T-helper 1 cell (primary cell): Measurements from ENCODE around the gene SIK2.
"Not testable (repeated sequence)": the region's sequence is repeated elsewhere in the genome, so short reads cannot be mapped to it uniquely, and the experiment has no call there.

Experiments used
- DNase-seq, 5 donors: peaks; one replicate each; pipeline ENCODE4 v3.0.0-alpha.2; 2012 to 2020

Gene SIK2

DNA sequence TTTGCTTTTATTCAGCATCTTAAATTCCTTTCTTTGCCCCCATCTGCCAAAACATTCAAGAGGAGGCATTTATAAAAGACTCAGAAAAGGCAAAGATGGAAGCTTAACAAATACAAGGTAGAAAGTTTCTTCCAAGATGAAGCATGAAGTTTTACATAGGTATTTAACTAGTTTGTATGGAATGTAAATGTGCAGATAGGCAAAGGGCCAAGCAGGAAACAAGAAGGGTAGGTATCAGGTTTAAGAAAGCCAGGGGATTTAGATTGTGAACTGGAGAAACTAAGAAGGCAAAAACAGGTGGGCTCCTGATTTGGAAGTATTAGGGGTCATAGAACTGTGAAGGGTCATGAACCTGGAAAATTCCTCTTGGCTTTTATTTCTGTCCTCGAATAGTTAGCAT, 101.3 kb downstream of the SIK2 start:
- DNase-seq: no peak

DNA sequence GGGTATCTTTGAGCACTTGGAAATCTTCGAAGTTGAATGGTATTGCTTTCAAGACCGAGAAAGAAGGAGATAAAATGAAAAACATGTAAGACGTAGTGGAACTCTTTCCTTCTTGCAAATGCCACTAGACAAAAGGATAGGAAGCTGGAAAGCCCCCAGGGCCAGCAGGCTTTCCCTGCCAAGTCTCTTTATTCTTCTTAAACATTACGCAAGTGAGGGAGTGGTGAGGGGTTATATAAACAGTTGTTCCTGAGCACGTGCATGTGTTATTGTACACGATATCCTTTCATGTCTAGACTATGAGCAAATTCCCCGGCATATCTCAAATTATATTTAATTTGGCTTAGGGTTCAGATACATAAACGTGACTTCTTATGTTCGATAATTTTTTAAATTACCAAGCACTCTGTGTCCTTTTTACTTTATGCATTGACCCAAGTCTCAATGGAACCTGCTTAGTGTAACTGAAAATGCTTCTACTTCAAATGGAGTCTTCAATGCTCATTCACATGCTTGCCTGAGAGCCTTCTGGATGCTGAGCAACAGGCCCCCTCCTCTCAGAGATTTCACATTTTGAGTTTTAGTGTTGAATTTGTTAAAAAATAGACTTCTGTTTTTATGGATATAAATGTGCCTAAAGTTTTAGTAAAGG, 104.9 kb downstream of the SIK2 start:
- no peak for DNase-seq

DNA sequence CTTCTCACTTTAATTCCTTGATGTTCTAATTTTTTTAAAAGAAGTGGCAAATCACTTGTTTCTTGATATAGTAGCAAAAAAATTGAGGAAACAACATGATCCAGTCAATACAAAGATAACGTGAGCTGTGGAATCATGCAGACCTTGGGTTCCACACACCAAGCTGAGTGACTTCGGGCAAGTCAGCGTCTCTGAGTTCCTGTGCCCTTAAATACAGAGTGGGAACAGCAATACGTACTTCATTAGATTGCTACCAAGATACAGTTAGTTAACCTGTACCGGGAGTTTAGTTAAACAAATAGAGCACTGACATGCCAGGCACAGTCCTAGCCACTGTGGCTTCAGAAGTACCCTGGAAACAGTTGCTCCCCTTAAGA, 105.4 kb downstream of the SIK2 start:
- DNase-seq: no peak

DNA sequence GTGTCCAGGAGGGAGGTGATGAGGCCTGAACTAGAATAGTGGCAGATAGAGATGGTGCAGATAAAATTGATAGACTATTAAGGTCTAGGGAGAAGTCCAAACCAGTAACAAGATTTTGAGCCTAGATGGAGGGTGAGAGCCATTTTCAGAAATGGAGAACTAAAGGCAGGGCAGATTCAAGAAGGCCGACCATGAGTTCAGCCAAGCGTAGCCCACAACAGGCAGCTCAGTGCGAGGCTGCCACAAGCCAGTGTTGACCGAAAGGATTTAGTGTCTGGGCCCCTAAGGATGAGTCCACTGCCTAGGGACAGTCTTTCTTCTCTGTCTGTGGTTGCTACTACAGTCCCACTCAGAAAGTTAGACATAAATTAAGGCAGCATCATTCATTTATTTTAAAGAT, 112.3 kb downstream of the SIK2 start:
- no peak for DNase-seq

DNA sequence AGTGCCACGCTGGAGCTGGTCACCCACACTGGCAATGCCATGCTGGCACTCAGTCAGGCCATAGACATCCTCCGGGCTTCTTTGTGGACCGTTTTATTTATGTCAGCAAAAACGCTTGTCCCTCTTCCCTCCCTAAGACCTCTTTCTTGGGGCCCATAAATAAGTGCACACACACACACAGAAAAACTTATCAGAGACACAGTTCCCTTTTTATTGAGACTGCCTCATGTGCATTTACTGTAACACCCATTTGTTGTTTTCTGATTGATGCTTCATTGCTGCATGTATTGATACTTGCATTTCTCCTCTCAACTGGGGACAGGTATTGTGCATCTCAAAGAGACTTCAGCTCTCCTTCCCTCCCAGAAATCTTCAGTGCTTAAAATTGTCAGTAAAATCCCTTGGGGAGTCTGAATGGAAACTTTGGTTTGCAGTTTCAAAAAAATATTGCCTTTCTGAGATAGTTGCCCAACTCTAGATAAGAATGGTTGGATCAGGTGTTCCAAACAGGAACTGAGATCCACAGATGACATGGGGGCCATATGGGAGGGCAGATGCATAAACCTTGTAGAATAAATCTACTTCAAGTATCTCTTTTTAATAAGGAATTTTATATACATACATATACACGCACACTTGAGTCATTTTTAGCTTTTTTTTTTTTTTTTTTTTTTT, 113.0 kb downstream of the SIK2 start:
- no peak for DNase-seq

DNA sequence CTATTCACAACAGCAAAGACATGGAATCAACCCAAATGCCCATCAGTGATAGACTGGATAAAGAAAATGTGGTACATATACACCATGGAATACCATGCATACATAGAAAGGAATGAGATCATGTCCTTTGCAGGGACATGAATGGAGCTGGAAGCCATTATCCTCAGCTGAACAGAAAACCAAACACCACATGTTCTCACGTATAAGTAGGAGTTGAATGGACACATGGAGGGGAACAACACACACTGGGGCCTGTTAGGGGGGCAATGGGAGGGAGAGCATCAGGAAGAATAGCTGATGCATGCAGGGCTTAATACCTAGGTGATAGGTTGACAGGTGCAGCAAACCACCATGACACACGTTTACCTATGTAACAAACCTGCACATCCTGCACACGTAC, 115.4 kb downstream of the SIK2 start:
- DNase-seq: not testable (repeated sequence)

DNA sequence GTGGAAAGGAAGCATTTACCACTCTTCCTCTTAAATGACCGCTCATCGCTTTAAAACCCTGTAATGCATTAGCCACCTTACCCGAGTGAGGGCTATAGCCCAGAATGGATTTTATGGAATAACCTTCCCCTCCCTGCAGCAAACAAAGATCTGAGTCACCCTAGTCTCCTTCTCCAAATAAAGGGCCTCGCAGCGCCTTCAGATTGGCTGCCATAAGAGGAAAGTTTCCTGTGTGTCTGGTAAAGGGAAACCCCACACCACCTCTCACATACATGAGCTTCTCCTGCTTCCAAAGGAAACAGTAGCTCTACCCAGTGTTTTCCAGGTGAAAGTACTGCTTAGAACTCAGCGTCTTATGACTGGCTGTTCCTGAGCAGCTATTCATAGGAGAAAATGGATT, 116.2 kb downstream of the SIK2 start:
- DNase-seq: no peak

DNA sequence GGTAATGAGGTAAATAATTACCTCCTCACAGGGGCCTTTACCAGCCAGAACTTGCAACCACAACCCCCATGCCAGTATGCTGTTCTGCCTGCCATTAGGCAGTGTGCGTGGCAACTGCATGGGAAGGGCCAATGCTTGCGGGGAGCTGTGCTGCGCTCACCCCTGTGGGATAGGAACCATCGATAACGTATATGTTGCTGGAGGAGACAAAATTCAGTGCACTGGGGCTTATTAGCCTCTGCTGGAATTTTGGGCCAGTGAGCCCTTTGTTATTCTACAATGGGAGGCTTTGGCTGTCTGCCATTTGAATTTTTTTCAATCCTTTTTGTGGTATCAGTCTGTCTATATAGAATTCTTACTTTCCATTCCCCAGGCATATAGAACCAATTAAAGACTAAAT, 116.6 kb downstream of the SIK2 start:
- no peak for DNase-seq

DNA sequence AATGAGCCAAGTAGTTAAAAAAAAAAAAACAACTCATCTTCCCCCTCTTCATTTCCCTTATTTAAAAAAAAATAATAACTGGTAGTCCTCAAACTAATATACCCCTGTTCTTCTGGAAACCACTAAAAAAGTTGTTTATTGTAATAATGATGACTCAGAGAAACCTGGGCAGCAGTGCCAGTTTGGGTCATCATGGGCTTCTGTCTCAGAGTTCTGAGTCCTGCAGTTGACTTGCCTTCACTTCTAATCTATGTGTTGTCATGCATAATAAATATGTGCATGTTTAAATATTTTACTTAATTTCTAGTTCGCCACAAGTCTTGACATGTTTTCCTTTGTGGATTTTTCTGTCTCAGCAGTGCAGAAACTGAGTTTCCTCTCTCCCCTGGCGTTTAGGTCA, 117.1 kb downstream of the SIK2 start:
- no peak for DNase-seq

DNA sequence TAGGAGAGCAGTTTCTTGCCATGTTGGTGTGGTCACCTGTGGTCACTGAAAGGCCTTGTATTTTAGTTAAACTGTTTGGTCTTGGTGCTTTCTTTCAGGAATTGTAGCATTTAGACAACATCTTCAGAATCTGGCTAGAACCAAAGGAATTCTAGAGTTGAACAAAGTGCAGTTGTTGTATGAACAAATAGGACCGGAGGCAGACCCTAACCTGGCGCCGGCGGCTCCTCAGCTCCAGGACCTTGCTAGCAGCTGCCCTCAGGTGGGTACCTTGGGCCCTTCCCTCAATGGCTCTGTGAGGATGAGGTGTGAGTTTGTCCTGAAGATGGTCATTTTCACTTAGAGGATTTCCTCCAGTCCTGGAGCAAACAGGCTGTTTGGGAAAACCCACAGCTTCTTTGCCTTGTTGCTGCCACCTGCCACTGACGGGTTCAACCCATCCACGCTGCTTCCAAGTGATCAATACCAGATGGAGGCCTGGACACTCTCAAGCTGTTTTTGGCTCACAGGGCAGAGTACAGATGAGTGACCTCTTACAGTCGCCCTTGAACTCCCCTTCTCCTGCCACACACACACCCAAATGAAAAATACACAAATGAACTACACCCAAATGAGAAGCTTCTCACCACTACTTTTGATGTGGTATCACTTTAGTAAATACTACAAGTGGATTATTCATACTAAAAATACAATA, 118.7 kb downstream of the SIK2 start:
- DNase-seq: no peak

DNA sequence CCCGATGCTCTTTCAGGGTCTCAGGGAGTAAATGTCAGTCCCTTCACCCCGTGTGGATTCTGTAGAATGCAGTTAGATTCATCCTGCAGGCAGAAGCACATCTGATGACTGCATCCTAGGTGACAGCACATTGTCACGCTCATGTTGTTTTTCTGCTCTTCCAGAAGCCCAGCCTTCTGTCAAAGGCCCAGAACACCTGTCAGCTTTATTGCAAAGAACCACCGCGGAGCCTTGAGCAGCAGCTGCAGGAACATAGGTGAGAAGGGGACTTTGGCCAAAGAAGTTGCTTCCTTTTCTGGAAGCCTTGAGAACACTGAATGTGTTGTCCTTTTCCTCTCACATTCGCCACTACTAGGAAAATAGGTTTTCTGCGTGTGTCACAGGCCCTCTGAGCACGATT, 120.3 kb downstream of the SIK2 start:
- no peak for DNase-seq

DNA sequence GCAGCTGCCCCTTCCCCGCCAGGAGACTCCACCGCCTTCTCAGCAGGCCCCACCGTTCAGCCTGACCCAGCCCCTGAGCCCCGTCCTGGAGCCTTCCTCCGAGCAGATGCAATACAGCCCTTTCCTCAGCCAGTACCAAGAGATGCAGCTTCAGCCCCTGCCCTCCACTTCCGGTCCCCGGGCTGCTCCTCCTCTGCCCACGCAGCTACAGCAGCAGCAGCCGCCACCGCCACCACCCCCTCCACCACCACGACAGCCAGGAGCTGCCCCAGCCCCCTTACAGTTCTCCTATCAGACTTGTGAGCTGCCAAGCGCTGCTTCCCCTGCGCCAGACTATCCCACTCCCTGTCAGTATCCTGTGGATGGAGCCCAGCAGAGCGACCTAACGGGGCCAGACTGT, 121.3 kb downstream of the SIK2 start:
- no peak for DNase-seq

DNA sequence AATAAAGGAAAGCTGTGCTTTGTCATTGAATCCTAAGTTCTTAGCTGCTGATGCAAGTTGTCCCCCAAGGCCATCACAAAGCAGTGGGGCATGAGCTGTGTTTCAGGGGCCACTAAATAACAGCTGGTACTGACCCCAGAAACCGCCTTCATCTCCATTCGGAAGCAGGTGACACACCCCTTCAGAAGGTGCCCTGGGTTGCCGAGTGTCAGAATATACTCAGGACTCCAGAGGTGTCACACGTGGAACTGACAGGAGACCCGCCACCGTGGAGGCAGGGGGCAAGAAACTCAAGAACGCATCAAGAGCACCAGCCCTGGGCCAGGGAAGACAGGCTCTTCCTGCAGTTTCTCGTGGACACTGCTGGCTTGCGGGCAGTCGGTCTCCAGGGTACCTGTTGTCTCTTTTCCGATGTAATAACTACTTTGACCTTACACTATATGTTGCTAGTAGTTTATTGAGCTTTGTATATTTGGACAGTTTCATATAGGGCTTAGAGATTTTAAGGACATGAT, 122.4 kb downstream of the SIK2 start:
- DNase-seq: no peak

DNA sequence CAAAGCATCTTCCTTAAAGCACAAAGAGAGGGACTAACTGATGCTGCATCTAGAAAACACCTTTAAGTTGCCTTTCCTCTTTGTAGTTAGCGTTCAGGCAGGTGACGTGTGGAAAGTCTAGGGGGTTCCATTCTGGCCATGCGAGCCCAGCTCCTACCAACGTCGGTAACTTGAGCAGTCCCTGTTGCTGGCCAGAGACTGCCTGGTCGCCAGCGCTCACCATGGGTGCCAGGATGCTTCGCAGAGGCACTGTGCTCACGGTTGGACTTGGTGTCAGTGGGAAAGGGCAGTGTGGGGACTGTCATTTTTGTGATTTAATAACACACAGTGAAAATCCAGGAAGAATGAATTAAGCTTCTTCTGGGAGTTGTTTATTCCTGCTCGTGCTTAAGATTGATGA, 123.4 kb downstream of the SIK2 start:
- DNase-seq: no peak

DNA sequence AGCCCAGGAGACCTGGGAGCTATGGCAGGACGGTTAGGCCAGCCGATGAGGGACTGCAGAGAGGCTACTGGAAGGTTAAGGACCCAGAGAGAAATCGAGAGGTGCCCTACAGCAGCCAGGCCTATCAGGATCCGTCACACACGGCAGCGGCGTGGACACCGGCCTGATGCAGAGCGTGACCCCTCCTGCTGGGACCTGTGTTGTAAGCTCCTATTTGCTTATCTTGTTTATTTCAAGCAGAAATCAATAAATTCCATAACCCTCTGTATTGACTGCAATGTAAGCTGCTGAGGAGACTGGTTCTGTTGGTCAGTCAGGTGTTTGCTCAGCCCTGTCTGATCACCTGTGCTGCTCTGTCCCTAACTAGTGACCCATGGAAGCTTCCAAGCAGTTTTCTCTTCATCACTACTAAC, 124.1 kb downstream of the SIK2 start:
- DNase-seq: no peak

DNA sequence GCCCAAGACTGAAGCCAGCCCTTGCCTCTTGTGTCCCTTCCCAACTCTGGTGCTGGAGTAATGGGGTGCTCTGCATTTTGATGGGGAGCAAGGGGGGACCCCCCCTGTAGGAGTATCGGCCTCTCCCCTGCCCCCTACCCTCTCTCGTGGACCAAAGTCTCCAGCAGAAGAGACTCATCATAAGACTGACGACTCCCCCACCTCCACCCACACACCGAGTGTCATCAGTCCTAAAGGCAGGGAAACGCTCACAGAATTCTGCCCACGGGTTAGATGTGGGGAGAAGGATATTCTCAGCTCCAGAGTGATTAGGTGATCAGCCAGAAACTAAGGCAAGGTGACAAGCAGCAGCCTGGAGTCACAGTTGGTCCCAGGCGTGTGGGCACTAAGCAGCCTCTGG, 125.2 kb downstream of the SIK2 start:
- no peak for DNase-seq

DNA sequence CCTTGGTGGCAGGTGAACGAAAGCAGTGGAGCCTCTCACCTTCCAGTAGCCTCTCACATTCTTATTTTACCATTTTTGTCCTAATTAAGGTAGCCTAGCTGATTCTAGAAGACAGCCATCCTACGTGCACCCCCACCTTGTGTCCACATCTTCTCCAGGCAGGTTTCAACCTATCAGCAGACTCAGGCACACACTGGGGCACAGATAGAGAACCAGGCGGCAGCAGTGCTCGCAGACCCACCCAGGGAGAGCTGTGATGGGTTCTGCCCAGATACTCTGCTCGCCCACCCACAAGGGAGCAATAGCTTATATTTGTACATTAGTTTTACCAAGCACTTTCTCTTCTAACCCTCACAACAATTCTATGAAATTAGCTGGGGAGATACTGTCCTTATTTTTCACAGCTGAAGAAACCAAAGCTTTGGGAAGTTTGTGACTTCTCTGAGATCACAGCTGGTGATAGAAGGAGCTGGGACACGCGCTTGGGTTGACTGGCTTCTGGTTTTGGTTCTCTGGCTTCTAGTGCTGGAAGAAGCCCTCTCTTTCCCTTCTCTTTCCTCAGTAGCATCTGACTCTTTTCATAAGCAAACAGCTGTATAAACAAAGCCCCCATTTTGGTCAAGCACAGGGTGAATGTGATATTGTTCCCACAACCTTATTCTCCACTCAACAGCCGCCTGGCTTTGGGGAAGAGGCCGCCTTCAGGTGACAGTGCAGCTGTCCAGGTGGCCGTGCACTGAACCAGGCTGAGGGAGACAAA, 127.0 kb downstream of the SIK2 start:
- DNase-seq: no peak

DNA sequence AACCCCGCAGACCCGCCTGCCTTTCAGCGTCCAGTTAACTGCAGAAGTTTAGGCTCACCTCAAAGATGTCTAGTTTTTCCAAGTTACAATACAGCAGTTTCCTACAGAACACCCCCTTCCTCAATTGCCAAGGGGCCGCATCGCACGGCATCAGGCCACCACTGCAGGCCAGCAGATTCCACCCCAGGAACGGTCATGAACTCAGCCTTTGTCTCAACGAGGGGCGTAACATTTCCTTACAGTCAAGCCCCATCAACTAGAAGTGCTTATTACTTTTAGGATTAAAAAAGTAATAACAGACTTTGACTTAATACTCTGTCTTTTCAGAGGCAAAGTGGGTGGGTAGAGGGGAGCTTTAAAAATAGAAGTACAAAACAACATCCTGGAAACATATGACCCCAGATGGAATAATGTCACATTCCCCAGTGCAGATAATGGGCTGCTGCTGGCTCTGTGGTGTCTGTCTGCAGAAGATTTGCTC, 127.6 kb downstream of the SIK2 start:
- no peak for DNase-seq

DNA sequence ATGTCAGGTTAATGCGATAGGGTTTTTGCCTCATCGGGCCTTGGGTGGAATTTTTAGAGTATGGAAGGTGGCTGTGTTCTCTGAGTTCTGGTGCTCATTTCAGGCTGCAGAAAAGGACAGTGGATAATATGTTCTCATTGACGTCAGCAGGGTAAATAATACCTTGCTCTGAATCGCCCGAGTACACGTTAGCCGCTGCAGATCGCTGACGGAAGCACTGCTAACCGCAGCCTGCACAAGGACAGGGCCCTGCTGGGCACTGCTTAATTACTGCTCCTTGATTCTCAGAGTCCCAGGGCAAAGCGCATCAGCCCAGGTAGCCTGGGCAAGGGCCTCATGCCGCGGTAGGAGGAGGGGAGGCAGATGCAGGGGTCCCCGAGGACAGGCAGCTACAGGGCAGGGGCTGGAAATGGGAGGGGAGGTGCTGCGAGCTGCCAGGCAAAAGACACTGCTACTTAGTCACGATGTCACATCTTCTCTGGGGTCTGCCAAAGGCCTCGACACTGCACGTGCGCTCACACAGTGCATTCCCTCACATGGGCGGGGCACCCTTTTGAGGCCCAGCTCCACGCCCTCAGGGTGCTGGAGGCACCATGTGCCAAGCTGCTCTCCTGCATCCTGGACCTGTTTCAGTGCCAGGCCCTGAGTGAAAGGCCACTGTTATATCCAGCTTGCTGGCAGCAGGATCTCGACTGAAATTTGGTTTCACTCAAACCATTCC, 128.8 kb downstream of the SIK2 start:
- no peak for DNase-seq

DNA sequence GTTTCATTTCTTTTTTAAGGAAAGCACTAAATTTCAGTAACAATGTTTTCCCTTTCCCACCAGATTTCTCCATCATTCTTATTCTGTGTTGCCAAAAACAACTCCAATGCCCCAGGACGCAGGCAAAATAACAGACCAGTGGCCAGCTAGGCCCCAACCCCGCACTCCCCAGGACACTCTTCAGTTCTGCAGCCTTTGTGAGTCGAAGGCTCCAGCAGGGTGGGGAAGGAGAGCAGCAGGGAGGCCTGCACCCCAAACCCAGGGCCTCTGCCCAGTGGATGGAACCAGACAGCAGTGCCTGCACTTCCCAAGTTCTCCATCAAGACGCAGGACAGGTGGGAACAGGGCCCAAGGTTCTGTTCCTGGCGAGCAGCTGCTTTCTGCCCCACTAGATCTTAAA, 129.6 kb downstream of the SIK2 start:
- no peak for DNase-seq

DNA sequence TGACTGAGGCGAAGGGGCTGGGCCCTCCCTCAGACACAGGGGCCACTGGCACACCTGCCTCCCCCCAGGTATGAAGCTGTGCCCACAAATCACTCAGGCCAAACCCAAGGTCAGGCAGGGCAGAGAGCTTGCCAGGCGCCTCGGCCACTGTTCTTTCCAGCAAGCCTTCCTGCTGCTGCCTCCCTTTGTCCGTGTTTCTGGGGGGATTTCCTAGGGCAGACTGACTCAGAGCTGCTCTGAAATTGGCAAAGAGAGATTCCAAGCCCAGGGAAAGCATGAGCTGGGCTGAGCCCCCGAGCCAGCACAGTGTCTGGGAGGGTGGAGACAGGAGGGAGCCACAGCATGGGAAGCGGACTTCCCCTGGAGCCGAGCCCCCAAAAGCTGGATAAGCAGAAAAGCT, 130.8 kb downstream of the SIK2 start:
- DNase-seq: no peak

DNA sequence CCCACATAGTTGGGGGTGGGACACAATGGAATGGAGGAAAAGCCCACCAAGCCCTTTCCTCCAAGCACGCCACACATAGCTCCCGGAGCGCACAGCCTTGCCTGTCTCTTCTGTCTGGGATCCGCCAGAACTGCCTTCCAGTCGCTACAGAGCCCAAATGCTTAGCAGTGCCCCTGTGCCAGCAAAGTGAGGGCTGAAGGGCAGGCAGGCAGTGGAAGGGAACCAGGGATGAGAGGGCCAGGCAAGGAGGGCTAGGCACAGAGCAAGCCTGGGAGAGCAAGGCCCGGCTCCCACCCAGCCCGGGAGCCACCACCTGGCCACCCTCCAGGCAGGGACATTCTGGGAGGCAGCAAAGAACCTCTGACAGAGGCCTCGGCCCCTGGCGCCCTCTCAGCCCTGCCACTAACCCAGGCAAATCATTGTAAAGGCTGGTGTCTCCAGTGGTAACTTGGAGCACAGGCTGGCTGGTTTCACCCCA, 131.4 kb downstream of the SIK2 start:
- no peak for DNase-seq
